Measurements from ENCODE around the gene AHCY.
"Not testable (repeated sequence)": the region's sequence is repeated elsewhere in the genome, so short reads cannot be mapped to it uniquely, and the experiment has no call there.

AHCY gene

DNA sequence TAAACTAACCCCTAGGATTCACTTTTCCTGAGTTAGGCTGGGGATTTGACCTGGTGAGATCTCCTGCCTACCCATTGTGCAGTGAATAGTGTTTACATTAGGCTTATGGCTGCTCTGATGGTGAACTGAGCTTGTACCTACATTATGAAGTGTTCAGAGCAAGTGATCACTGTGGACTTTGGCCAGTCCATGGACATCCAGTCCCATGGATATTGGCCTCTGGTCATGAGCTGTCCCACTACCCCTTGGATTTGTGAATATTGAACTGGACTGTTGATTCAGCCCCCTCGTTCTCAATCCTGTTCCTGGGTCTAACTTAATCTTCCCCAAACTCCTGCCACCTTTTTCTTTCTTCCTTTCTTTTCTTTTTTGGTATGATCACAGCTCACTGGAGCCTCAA lies 48.2 kb downstream of the AHCY start:
- no peak for DNase-seq (ENCODE audit: low read depth in 2 of 2)

DNA sequence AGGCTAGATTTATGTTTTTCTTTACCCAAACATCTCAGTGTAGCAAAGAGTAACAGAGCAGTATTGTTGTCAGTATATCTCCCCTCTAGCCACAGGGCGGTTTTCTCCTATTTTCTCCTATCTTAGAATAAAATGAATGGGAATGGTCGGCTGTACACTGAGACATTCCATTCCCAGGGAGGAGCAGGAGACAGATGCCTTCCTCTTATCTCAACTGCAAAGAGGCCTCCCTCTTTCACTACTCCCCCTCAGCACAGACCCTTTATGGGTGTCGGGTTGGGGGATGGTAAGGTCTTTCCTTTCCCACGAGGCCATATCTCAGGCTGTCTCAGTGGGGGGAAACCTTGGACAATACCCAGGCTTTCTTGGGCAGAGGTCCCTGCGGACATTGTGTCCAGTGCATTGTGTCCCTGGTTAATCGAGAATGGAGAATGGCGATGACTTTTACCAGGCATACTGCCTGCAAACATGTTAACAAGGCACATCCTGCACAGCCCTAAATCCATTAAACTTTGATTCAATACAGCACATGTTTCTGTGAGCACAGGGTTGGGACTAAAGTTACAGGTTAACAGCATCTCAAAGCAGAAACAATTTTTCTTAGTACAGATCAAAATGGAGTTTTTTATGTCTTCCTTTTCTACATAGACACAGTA lies 50.6 kb downstream of the AHCY start:
- not testable (repeated sequence) for DNase-seq (ENCODE audit: low read depth in 2 of 2)

DNA sequence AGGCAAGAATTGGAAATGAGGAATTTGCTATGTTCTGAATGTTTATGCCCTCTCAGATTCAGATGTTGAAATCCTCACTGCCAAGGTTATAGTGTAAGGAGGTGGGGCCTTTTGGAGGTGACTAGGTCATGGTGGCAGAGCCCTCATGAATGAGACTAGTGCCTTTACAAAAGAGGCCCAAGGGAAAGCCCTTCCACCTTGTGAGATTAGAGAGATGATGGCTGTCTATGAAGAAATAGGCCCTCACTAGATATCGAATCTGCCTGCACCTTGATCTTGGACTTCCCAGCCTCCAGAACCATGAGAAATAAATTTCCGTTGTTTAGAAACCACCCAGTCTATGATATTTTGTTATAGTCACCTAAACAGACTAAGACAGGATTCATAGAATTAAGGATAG lies 51.5 kb downstream of the AHCY start:
- DNase-seq (ENCODE audit: low read depth in 2 of 2): no peak

DNA sequence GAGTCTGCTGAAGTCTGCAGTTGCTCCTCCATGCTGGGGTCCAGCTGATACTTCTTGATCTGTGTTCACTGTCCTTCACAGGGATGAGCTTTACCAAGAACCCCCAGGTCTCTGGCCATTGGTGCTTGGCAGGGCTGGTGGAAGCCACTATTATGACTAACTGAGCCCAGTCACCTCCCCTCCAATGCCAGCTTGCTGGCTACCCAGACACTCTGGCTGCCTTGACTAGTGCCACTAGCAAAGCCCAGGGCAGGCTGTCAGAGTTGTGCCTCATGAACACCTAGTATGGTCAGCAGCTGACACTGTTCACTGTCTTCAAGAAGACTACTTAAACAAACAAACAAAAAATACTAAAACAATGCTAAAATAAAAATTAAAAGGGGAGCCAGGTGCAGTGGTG lies 53.1 kb downstream of the AHCY start:
- no peak for DNase-seq (ENCODE audit: low read depth in 2 of 2)

DNA sequence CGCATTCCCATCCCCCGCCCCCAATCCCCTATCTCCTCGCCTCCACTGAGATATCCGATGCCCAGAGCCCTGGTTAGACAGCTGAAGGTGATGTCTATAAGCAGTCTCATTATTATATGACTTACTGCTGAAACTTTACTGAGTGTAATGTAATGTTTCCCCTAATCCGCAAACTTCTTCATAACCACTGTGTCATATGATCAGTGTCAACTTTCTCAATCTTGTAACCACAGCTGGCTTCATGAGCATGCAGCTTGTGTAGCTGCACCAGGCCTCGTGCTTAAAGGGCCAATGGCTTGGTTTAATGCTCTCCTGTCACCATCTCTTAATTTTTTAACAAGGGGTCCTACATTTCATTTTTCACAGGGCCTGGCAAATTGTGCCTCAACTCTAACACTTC lies 53.9 kb downstream of the AHCY start:
- DNase-seq (ENCODE audit: low read depth in 2 of 2): no peak

DNA sequence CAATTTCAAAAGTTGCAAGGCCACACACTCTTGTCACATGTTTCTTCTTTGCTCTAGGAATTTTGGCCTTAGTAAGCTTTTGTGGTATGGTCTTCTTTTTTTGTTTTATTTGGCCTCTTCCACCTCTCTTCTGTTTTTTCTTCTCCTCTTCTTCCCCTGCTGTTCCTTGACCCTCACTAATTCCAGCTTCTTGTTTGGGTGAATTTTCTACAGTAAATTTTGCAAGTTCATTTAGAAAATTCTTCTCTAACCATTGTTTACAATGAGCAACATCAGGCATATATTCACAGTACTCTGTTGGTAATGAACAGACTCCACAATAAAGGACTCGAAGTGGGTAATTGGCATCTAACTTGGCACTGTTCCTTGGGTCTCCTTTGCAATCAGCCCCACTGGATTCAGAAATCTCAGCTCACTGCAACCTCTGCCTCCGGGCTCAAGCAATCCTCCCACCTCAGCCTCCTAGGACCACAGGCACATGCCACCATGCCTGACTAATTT lies 57.0 kb downstream of the AHCY start:
- no peak for DNase-seq (ENCODE audit: low read depth in 2 of 2)

DNA sequence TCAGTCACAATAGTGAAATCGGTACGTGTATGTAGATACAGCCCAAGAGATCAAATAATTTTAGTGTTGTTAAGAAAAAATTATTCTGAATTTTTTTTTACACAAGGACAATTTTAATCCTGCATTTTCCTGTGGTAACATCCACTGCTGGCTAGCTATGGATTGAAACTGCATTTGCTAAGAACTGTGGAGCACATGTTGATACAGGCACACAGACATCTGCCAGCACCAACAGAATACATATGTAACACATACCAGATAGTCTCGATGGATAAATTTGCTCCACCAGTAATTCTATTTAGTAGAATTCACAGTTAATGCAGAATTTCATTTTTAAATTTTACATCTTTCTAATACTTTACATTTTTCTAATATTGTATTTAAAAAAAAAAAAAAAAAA lies 59.8 kb downstream of the AHCY start:
- no peak for DNase-seq (ENCODE audit: low read depth in 2 of 2)

DNA sequence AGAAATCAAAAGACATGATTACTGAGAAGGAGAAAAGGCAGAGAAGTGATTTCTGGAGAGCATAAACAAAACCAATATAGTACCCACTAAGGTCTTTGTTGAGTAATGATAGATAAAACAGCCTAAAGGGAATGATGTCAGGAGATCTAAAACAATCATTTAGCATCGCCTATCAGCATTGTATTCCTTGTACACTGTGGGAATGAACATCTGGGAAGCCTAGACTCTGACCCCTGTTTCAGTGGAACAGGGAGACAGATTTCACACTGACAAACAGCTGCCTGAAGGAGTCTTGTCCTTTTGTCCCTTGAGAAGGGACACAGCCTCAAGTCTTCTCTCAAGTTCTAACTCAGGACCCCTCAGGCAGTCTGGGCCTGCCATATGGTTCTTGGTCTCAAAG lies 60.3 kb downstream of the AHCY start:
- no peak for DNase-seq (ENCODE audit: low read depth in 2 of 2)

DNA sequence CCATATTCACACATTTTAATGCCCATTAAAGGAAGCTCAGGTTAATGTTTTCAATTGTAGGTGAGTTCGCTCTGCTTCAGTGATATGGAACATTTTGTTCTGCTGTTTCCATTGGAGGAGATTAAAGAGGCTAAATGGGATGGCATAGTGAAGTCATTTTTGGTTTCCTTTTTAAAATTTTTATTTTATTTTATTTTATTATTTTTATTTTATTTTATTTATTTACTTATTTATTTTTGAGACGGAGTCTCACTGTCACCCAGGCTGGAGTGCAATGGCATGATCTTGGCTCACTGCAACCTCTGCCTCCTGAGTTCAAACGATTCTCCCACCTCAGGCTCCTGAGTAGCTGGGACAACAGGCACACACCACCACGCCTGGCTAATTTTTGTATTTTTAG lies 61.1 kb downstream of the AHCY start:
- not testable (repeated sequence) for DNase-seq (ENCODE audit: low read depth in 2 of 2)

DNA sequence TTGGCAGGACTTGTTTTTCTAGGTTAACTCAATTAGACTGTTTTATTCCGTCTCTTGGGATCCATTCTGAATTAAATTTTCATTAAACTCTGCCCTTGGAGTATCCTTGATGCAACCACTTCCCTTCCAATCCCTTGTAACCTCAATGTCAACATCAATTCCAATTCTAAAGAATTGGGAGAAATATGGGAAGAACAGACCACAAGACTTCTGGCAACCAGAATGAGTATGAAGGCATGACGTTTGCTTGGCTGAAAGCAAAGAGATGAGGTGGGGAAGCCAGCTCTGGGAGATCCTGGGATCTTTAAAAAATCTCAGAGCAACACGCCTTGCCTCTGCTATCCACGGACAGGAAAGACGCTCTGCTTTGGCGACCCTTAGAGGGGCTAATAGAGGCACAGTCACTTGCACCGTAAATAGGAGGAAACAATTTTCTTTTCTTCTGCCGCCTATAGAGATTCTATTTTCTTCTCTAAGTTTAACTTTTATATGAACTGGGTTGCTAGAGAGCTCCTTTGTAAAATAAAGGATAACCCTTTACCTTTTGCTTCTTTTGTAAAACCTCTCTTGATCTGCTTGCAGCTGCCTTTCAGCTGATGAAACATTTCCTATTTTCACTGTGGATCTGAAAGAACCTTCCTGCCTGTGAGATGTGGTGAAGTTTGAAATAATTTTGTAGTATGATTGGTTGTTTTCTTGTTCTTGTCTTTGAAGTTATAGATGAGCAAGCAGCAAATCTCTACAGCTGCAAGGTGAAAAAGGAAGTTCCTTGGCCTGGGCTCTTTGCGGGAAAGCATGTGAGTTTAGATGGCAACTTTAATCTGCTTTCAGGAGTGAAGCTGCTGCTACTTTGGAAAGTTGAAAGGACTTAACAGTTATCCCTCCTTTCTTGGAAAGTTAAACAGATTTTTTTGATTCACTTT lies 62.2 kb downstream of the AHCY start, which contains the start of gene ASIP:
ASIP (plus strand) TSS at position 731 of the 923 bp plus-strand sequence. CDS start 18,952 bp downstream, outside the sequence.
- no peak for DNase-seq (ENCODE audit: low read depth in 2 of 2)

DNA sequence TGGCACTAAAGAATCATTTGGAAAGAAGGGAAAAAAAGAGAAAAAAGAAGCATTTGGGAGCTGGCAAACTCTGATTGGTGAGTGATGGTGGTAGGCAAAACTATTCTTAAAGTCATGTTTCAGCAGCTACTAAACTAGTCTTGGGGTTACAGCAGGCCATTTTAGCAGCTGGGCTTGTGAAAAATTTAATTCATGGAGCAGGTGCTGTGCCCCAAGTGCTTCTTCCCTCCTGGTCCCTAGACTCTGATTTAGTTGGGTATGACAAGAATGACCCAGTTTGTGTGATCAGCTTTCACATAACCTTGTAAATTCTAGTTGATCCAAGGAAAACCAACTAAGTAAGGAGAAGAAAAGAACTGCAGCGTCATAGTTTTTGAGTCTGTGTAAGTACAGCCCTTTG lies 63.0 kb downstream of the AHCY start:
- no peak for DNase-seq (ENCODE audit: low read depth in 2 of 2)

DNA sequence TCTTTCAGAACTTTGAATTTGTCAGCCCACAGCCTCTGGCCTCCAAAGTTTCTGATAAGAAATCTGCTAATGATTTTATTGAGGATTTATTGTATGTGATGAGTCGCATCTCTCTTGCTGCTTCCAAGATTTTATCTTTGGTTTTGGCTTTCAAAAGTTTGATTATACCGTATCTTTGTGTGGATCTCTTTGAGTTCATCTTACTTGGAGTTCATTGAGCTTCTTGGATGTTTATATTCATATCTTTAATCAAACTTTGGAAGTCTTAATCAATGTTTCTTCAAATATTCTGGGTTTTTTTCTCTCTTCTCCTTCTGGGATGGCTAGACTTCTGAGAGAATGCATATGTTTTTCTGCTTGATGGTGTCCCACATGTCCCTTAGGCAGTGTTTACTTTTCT lies 65.2 kb downstream of the AHCY start:
- DNase-seq (ENCODE audit: low read depth in 2 of 2): no peak

DNA sequence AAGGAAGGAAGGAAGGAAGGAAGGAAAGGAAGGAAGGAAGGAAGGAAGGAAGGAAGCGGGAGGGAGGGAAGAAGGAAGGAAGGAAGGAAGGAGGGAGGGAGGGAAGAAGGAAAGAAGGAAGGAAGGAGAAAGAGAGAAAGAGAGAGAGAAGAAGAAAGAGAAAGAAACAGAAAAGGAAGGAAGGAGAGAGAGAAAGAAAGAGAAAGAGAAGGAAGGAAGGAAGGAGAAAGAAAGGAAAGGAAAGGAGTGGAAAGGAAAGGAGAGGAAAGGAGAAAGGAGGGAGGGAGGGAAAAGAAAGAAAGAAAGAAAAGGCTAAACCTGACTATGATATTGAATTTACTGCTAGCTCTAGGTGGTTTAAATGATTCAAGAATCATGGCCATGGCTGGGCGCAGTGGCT lies 67.3 kb downstream of the AHCY start:
- no peak for DNase-seq (ENCODE audit: low read depth in 2 of 2)

DNA sequence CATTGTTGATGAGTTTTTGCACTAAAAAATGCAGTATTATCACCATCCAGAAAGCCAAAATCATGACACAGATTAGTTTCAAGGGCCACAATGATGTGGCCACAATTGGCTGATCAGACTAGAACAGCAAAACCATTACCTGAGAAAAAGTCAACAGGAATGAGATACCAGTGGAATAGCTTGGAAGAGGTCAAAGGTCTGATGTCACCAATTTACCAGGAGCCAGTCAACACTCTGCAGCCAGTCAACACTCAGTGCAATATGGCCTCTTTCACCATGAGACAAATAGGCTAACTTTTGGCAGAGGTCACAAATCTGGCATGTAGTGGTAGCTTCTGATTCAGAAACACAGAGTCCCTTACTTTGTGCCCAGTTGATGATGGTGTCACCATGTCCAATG lies 69.5 kb downstream of the AHCY start:
- DNase-seq (ENCODE audit: low read depth in 2 of 2): no peak

DNA sequence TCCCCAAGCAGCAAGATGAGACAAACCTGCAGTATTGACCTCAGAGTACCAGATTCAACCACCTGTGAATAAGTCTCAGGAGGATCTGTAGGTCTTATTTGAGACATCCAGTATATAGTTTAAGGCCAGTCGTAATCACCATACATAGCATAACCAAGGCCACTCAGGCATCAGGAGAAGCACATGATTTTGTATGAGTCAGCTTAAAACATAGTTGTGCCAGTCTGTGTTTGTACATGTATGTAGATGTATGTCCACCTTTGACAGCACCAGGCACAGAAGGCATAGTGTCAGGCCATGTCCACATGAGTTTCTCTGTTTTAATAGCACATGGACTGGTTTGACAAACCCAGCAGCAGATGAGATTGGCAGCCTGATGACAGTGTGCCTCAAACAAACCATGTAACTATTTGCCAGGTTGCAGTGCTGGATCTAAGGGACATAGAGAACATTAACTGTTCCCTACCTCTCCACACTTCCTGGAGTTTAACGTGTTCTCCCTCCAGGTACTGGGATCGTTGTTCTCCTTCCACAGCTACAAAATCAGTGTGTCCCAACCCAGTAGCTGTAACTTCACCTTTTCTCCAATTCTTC lies 70.6 kb downstream of the AHCY start:
- no peak for DNase-seq (ENCODE audit: low read depth in 2 of 2)

DNA sequence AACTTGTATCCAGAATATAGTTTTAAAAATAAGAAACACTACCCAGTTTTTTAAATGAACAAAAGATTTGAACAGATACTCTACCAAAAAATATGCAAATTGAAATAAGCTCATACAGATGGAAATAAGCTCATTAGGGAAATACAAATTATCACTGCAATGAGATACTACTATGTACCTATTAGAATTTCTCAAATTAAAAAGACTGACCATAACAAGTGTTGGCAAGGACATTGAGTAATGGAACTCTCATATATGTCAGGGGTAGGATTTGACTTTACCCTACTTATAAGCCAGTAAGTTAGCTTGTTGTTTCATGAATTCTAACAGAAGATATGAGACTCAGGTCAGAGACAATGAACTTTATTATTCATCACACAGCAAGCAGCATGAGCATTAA lies 71.5 kb downstream of the AHCY start:
- no peak for DNase-seq (ENCODE audit: low read depth in 2 of 2)
